ENCODE results near the gene HLTF. TPM values are rescaled to one million over a fixed set of nuclear protein-coding genes. Genes with fewer than 3 reads are reported as not detected.

The HLTF gene
- total RNA-seq, 4 donors from 2014 or later = 40.9 to 53.1 (median 47.7) TPM

- WGBS, 2 donors = 85% methylated on average over 9 of the region's 9 CpGs
- H3K4me3 ChIP-seq (replicated peaks in 1 of 3) = no peak overlapping the region
- peaks cover 0 to 7% of the 10 kb centered on the region in 2 donors for H3K36me3 ChIP-seq
- peaks cover 0 to 3% of the 10 kb centered on the region in 2 donors for H3K4me1 ChIP-seq
- no peak for DNase-seq
- intact Hi-C loops (cut with DNase I) = no loop called here
- H3K27ac ChIP-seq = no peak overlapping the region
- TF ChIP-seq POLR2A (IDR thresholded peaks at IDR 0.05) (no peak), CTCF (IDR thresholded peaks at IDR 0.05) (no peak)
- H3K9me3 ChIP-seq = no peaks in the 10 kb centered on the region
- no peaks in the 10 kb centered on the region for H3K27me3 ChIP-seq
Observed at GRCh38 chr3:149016669-149017541, 69.4 kb downstream of the HLTF start.

DNA sequence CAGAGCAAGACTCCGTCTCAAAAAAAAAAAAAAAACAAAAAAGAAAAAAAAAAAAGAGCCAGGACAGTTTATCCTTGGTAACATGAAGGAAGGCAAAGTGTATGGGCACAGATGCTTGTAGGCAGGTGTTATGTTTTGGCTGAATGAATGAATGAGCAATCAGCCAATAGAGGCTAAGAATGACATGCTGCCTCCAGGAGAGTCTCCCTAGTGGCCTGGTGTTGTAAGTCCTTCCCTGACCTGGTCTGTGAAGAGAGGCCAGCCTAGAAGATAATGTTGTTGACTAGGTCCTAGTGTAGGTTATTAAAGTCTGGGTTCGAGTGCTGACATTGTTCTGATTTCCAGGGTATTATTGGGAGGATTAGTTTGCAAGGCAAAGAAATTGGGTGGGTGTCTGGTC lies 70.1 kb downstream of the HLTF start:
- Histone ChIP-seq H3K27ac (no peak overlapping the region), H3K27me3 (no peaks in the 10 kb centered on the region), H3K9me3 (no peaks in the 10 kb centered on the region), H3K36me3 (peaks cover 0 to 7% of the 10 kb centered on the region in 2 donors), H3K4me1 (peaks cover 0 to 3% of the 10 kb centered on the region in 2 donors), H3K4me3 (replicated peaks in 1 of 3) (no peak overlapping the region)
- WGBS, 2 donors = 90 to 97% methylated on average over 2 of the region's 2 CpGs
- intact Hi-C loops (cut with DNase I) = no loop called here
- DNase-seq = no peak
- no peak for TF ChIP-seq CTCF (IDR thresholded peaks at IDR 0.05)
- TF ChIP-seq POLR2A (IDR thresholded peaks at IDR 0.05) = no peak

- Histone ChIP-seq H3K4me3 (replicated peaks in 1 of 3) (no peak overlapping the region), H3K4me1 (peaks cover 0 to 3% of the 10 kb centered on the region in 2 donors), H3K36me3 (peaks cover 3 to 8% of the 10 kb centered on the region in 2 donors), H3K9me3 (no peaks in the 10 kb centered on the region), H3K27ac (no peak overlapping the region), H3K27me3 (no peaks in the 10 kb centered on the region)
- no peak for TF ChIP-seq POLR2A (IDR thresholded peaks at IDR 0.05)
- TF ChIP-seq CTCF (IDR thresholded peaks at IDR 0.05) = no peak
- intact Hi-C loops (cut with DNase I) = no loop called here
- WGBS, 2 donors = 80 to 85% methylated on average over 3 of the region's 3 CpGs
- DNase-seq = no peak
Observed at GRCh38 chr3:149015393-149015792, 70.9 kb downstream of the HLTF start.

- no peak for TF ChIP-seq POLR2A (IDR thresholded peaks at IDR 0.05)
- TF ChIP-seq CTCF (IDR thresholded peaks at IDR 0.05) = no peak
- WGBS, 2 donors = 96% methylated on average over 6 of the region's 6 CpGs
- Histone ChIP-seq H3K36me3 (peaks cover 10 to 15% of the 10 kb centered on the region in 2 donors), H3K27me3 (no peaks in the 10 kb centered on the region), H3K4me3 (replicated peaks in 1 of 3) (no peak overlapping the region), H3K27ac (no peak overlapping the region), H3K9me3 (no peaks in the 10 kb centered on the region), H3K4me1 (peaks cover 0 to 3% of the 10 kb centered on the region in 2 donors)
- intact Hi-C loops (cut with DNase I) = no loop called here
- no peak for DNase-seq
Observed at GRCh38 chr3:149013726-149014125, 72.6 kb downstream of the HLTF start.

DNA sequence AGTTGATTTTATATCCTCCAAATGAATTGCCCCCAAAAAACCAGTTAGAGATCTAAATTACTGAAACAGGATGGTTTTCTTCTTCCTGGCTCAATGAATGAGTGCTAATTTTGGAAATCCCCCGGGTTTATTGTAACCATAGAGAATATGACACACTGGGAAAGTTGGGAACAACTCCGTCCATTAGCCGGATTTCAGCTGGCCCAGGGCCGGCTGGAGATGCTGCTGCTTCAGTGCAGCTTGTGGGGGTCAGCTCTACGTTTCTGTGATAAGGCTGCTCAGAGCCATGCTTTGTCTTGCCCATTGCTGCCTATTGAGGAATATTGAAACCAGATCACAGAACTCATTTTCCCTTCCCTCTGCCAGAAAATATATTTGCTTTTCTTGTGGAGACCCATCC lies 74.7 kb downstream of the HLTF start:
- TF ChIP-seq CTCF (IDR thresholded peaks at IDR 0.05) (no peak), POLR2A (IDR thresholded peaks at IDR 0.05) (no peak)
- intact Hi-C loops (cut with DNase I) = no loop called here
- H3K27me3 ChIP-seq = no peaks in the 10 kb centered on the region
- no peak overlapping the region for H3K4me3 ChIP-seq (replicated peaks in 1 of 3)
- no peaks in the 10 kb centered on the region for H3K9me3 ChIP-seq
- H3K36me3 ChIP-seq = peaks cover 15 to 16% of the 10 kb centered on the region in 2 donors
- H3K4me1 ChIP-seq = no peaks in the 10 kb centered on the region
- 57 to 65% methylated on average over 5 of the region's 5 CpGs for WGBS, 2 donors
- no peak for DNase-seq
- no peak overlapping the region for H3K27ac ChIP-seq

All from thyroid gland (tissue), 4 donors.